ENCODE measurements around the gene SMIM43.
"Not testable (repeated sequence)": the region's sequence is repeated elsewhere in the genome, so short reads cannot be mapped to it uniquely, and the experiment has no call there.

Gene SMIM43

GRCh38 chr4:121784401-121784800 is 19.4 kb upstream of the SMIM43 start:
- DNase-seq, result no peak
- intact Hi-C loops (cut with DNase I), result no loop called here

GRCh38 chr4:121783210-121783609 is 18.2 kb upstream of the SMIM43 start:
- intact Hi-C loops (cut with DNase I), result no loop called here
- no peak for DNase-seq

- no peak for DNase-seq
- intact Hi-C loops (cut with DNase I), result no loop called here
These were observed 14.1 kb upstream of the SMIM43 start for GRCh38 chr4:121778991-121779628.

GRCh38 chr4:121777625-121778024 is 12.7 kb upstream of the SMIM43 start:
- DNase-seq, result no peak
- intact Hi-C loops (cut with DNase I), result no loop called here

GRCh38 chr4:121776610-121777401 is 11.8 kb upstream of the SMIM43 start:
- no peak for DNase-seq
- intact Hi-C loops (cut with DNase I), result no loop called here

GRCh38 chr4:121773883-121774282 is 8.9 kb upstream of the SMIM43 start:
- intact Hi-C loops (cut with DNase I), result no loop called here
- no peak for DNase-seq

- intact Hi-C loops (cut with DNase I), result no loop called here
- no peak for DNase-seq
These were observed 6.9 kb upstream of the SMIM43 start for GRCh38 chr4:121771869-121772268.

DNA sequence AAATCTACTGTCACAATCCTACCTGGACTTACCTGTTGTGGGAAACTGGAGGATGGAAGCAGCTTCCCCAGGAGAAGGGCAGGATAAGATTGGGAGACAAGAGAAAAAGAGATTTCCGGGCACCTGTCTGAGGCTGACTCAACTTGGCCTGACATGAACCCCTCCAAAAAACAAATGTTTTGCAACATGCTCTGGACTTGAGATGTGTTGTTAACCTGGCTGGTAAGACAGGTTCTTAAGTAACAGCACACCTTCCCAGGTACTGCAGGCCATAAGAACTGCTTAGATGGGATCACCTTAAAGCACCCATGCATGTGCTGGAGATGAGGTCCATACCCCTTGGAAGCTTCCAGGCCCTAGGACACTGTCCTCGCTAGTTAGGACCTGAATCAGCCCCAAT is 4.4 kb upstream of the SMIM43 start:
- intact Hi-C loops (cut with DNase I), result no loop called here
- DNase-seq, result no peak

DNA sequence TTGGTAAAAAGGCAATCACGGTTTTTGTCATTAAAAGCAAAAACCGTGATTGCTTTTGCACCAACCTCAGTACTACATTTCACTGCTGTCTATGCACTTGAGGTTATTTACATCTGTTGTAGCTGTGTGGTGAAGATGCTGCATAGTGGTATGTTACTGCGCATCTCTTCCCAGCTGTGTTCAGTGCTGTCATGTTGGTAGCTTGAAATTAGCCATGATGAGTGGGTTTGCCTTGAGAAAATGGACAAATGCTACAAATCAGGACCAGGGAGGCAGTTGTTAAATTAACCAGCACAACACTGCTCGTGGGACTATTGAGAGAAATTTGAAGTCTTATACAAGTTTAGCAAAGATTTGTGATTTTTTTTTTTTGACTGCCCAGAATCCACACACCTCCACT is 2.2 kb upstream of the SMIM43 start:
- DNase-seq, result no peak
- intact Hi-C loops (cut with DNase I), result no loop called here

DNA sequence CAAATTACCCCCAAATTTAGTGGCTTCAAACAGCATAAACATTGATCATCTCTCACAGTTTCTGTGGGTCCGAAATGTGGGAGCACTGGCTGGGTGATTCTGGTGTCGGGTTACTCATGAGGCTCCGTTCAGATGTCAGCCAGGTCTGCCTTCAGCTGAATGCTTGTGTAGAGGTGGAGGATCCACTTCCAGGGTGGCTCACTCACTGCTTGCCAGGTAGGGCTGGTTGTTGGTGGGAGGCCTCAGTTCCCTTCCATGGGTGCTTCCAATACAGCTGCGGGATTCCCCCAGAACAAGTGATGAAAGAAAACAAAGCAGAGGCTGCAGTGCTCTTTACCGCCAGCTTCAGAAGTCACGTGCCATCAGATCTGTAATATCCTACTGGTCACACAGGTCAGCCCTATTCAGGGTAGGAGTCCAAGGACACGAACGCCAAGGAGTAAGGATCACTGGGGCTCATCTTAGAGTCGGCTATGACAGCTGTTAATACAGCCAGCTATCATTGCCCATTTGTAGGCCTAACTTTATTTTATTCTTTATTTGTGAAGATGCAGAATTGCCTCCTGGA is 1.1 kb upstream of the SMIM43 start:
- intact Hi-C loops (cut with DNase I), result no loop called here
- DNase-seq, result no peak

- DNase-seq, result no peak
- intact Hi-C loops (cut with DNase I), result no loop called here
These were observed 373 bp upstream of the SMIM43 start for GRCh38 chr4:121765368-121765705.

DNA sequence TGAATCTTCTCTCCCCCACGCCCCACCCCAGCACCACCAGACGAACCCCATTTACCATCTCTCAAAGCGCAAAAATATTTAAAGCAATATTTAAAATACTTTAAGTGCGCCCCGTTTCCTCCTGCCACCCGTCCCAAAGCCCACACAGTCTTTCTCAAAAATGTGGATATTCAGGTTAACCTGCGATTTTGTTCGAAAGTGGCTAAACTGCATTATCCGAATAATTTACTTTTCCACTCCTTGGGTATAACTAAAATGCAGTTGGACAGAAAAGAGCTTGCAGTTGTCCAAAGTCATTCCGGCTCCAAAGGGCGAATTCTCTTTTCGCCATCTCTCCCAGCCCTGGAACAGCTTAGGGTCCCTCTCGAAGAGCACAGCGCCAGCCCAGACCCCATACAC is 662 bp downstream of the SMIM43 start:
- DNase-seq, result no peak
- intact Hi-C loops (cut with DNase I), result no loop called here

GRCh38 chr4:121760205-121760604 is 4.8 kb downstream of the SMIM43 start:
- intact Hi-C loops (cut with DNase I), result no loop called here
- DNase-seq, result no peak

DNA sequence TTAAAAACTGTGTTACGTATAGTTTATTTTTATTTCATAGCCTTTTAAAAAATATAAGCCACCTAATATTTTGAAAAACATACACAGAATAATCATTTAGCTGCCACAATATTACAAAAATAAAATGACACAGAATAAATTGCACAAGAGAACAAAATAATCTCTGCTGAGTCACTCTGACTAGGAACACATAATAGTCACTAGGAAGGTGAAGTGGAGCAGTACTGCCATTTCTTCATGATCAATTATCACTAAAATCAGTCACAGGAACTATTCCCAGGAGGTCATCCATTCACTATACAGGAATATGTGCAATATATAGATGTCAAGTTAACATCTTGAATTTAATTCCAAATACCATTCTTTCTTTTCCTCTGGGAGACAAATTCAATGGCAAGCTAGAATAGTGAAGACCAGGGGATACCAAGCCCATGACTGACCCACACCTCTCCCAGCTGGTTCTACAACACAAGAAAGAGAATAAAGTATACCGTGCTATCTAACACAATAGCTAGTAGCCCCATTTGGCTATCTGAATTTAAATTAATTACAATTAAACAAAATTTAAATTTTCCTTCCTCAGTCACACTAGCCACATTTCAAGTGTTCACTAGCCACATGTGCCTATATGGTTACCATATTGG is 5.9 kb downstream of the SMIM43 start:
- no peak for DNase-seq
- intact Hi-C loops (cut with DNase I), result no loop called here

DNA sequence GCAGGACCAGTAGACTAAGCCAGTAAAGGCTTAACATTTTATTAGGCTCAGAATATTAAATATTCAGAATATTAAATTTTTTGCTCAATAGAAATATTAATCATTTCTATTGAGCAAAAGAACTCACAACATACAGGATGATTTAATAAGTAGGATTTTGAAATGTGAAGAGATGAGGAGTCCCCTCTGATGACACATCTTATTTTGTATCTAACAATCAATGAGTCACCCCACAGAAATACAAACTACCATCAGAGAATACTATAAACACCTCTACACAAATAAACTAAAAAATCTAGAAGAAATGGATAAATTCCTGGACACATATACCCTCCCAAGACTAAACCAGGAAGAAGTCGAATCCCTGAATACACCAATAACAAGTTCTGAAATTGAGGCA is 12.8 kb downstream of the SMIM43 start:
- DNase-seq; intact Hi-C loops (cut with DNase I): not testable (repeated sequence)

- intact Hi-C loops (cut with DNase I), result no loop called here
- no peak for DNase-seq
These were observed 15.7 kb downstream of the SMIM43 start for GRCh38 chr4:121749225-121749624.

GRCh38 chr4:121742794-121743193 is 22.2 kb downstream of the SMIM43 start:
- intact Hi-C loops (cut with DNase I), result no loop called here
- no peak for DNase-seq

- intact Hi-C loops (cut with DNase I), result no loop called here
- DNase-seq, result no peak
These were observed 23.2 kb downstream of the SMIM43 start for GRCh38 chr4:121741751-121742150.

GRCh38 chr4:121740796-121741409 is 24.1 kb downstream of the SMIM43 start:
- no peak for DNase-seq
- intact Hi-C loops (cut with DNase I), result no loop called here

GRCh38 chr4:121739575-121739974 is 25.4 kb downstream of the SMIM43 start:
- intact Hi-C loops (cut with DNase I), result loop anchor here (5.0 to 10.0 kb wide), 2 partner anchors 277 to 365 kb away; no protein-coding TSS in a partner anchor
- no peak for DNase-seq
